Measurements from ENCODE around the gene BOC. TPM values are rescaled to one million over a fixed set of nuclear protein-coding genes. Genes with fewer than 3 reads are reported as not detected.

The BOC gene
- total RNA-seq, 6 experiments from 2014 or later = 7.0 to 15.1 (median 13.2) TPM

DNA sequence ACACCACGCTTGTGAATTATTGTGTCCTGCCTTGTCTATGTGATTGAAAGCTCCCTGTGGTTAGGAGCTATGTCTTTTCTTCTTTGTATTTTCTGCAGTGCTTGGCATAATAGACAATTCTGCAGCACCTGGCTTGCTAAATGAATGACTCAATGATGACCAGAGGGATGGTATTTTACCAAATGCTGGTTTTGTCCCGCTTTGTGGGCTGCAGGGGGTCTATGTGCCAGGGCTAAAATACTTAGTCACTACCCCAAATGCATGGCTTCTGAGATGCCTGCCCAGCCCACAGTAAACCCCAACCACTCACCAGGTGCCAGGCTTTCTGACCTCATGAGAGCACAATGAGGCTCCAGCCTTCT is 50.9 kb downstream of the BOC start:
- H3K27me3 Mint-ChIP-seq (ENCODE audit: insufficient read depth) = peaks cover 3% of the 10 kb centered on the region
- H3K9me3 Mint-ChIP-seq = no peaks in the 10 kb centered on the region
- no peak overlapping the region for H3K27ac Mint-ChIP-seq
- TF ChIP-seq, protein P1, sequence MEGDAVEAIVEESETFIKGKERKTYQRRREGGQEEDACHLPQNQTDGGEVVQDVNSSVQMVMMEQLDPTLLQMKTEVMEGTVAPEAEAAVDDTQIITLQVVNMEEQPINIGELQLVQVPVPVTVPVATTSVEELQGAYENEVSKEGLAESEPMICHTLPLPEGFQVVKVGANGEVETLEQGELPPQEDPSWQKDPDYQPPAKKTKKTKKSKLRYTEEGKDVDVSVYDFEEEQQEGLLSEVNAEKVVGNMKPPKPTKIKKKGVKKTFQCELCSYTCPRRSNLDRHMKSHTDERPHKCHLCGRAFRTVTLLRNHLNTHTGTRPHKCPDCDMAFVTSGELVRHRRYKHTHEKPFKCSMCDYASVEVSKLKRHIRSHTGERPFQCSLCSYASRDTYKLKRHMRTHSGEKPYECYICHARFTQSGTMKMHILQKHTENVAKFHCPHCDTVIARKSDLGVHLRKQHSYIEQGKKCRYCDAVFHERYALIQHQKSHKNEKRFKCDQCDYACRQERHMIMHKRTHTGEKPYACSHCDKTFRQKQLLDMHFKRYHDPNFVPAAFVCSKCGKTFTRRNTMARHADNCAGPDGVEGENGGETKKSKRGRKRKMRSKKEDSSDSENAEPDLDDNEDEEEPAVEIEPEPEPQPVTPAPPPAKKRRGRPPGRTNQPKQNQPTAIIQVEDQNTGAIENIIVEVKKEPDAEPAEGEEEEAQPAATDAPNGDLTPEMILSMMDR (IDR thresholded peaks at IDR 0.05) = no peak
- no peaks in the 10 kb centered on the region; the same call in 1 of the 2 replicates for H3K4me1 Mint-ChIP-seq (ENCODE audit: low read depth)
- no peak for DNase-seq
- peaks cover 4% of the 10 kb centered on the region; the same call in 1 of the 2 replicates for H3K36me3 Mint-ChIP-seq (ENCODE audit: low read depth)
- H3K4me3 Mint-ChIP-seq = no peak overlapping the region

DNA sequence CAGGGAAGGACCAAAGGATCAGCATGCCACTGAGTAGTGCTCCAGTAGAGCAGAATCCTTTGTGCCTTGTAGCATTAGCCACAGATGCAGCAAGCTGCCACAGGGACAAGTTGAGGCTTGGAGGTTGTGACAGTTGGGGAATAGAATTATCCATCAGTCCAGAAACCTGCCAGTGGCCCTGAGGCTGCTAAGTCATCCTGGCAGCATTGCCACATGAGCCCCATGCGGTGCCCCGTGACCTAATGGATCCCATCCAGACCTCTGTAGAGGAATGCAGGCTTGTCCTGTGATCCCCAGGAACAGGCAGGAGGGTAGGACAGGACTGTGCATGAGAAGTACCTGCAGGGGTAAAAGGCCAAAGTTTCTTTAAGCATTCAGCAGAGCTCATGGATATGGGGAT is 51.7 kb downstream of the BOC start:
- H3K27me3 Mint-ChIP-seq (ENCODE audit: insufficient read depth) = peaks cover 3% of the 10 kb centered on the region
- H3K36me3 Mint-ChIP-seq (ENCODE audit: low read depth) = peaks cover 4% of the 10 kb centered on the region; the same call in 1 of the 2 replicates
- no peak for DNase-seq
- no peaks in the 10 kb centered on the region; the same call in 1 of the 2 replicates for H3K4me1 Mint-ChIP-seq (ENCODE audit: low read depth)
- no peak overlapping the region for H3K27ac Mint-ChIP-seq
- TF ChIP-seq, protein P1 (IDR thresholded peaks at IDR 0.05) = no peak
- no peaks in the 10 kb centered on the region for H3K9me3 Mint-ChIP-seq
- no peak overlapping the region for H3K4me3 Mint-ChIP-seq

DNA sequence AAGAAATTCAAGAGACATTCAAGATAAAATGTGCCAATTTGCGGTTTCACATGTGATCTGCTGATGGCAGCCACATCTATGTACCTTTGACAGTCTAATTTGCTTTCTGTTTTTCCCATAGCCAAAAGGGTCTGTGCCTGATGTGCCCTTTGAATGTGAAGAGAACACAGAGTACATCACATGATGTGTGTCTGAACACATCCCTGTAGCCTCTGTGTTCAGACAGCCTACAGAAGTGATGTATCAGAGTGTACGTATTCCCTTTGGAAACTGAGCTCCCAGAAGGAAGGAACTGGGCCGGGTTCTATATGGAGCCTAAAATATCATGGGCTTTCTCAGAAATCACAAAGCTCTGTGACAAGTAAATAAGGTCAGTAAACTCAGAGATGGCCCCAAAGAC is 52.4 kb downstream of the BOC start:
- H3K9me3 Mint-ChIP-seq = no peaks in the 10 kb centered on the region
- no peak for DNase-seq
- H3K36me3 Mint-ChIP-seq (ENCODE audit: low read depth) = peaks cover 4% of the 10 kb centered on the region; the same call in 1 of the 2 replicates
- TF ChIP-seq, protein P1 (IDR thresholded peaks at IDR 0.05) = no peak
- H3K4me1 Mint-ChIP-seq (ENCODE audit: low read depth) = no peaks in the 10 kb centered on the region; the same call in 1 of the 2 replicates
- peaks cover 1% of the 10 kb centered on the region for H3K27me3 Mint-ChIP-seq (ENCODE audit: insufficient read depth)
- no peak overlapping the region for H3K4me3 Mint-ChIP-seq
- no peak overlapping the region for H3K27ac Mint-ChIP-seq

DNA sequence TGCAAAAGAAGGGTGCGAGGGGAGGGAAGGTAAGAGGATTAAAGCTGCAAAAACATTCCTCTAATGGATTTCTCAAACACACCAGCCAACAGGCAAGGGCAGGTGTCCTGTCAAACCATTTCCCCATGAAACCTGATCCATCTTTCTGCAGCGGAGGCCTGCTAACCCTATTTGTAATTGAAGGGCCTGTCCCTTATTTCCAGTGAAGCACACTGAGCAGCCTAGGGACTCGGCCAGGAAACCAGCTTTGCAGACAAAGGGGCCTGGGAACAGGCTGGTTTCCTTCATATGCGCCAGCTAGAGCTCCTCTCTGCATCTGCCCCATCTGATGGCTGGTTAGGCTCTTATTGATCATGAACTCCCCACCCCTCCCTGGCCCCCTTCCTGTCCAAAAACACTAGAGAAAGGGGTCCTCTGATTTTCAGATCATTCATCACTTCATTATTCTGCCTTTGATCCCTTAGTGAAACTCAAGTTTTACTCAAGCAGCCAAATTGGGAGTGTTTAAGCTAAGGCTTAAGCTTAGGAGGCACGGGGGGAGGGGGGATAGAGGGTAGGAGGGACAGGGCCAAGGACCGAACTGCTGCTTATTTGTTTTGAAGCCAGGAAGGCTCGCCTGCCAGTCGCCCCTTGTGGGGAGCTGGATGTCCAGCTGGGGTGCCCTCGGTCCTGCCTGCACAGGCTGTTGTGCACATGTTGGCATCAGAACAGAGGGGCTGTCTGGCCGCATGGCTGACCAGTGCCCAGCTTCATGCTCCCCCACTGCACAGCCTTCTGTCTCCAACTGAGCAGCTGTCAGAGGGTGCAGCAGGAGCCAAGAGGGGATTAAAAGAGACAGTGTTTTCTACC is 53.1 kb downstream of the BOC start:
- no peaks in the 10 kb centered on the region; the same call in 1 of the 2 replicates for H3K4me1 Mint-ChIP-seq (ENCODE audit: low read depth)
- no peaks in the 10 kb centered on the region for H3K9me3 Mint-ChIP-seq
- peaks cover 1% of the 10 kb centered on the region for H3K27me3 Mint-ChIP-seq (ENCODE audit: insufficient read depth)
- H3K27ac Mint-ChIP-seq = no peak overlapping the region
- DNase-seq = no peak
- TF ChIP-seq, protein P1 (IDR thresholded peaks at IDR 0.05) = no peak
- H3K4me3 Mint-ChIP-seq = no peak overlapping the region
- H3K36me3 Mint-ChIP-seq (ENCODE audit: low read depth) = peaks cover 4% of the 10 kb centered on the region; the same call in 1 of the 2 replicates

DNA sequence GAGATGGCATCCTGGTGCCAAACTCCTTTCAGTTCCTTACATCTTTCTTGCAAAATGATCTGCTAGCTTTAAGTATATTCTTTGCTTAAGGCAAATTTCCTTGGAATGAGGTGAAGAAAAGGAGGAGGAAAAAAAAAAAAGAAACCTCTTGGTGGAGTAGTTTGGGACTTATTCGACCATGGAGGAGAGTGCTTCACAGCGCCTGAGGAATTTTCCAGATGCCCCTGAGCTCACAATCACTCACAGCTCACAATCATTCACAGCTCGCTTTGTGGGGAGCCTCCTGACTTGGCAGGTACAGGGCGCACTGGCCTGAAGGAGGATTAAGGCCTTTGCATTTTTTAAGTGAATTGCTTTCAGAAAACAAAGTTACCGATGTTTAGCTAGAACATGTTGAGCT is 53.9 kb downstream of the BOC start:
- H3K9me3 Mint-ChIP-seq = no peaks in the 10 kb centered on the region
- TF ChIP-seq, protein P1 (IDR thresholded peaks at IDR 0.05) = no peak
- H3K36me3 Mint-ChIP-seq (ENCODE audit: low read depth) = peaks cover 3% of the 10 kb centered on the region; the same call in 1 of the 2 replicates
- peaks cover 6% of the 10 kb centered on the region for H3K4me1 Mint-ChIP-seq (ENCODE audit: low read depth)
- H3K27me3 Mint-ChIP-seq (ENCODE audit: insufficient read depth) = peaks cover 1% of the 10 kb centered on the region
- DNase-seq = no peak
- no peak overlapping the region for H3K27ac Mint-ChIP-seq
- H3K4me3 Mint-ChIP-seq = no peak overlapping the region
